Transverse colon (tissue), 3 donors: Measurements from ENCODE around the gene RYR3.

Experiments used
- EP300 ChIP-seq: sonication (generic); formaldehyde crosslinking; IDR thresholded peaks from one replicate; pipeline ENCODE4 v1.6.1; 2017; ENCODE audit warnings: antibody characterized with exemption, low read depth
- POLR2A ChIP-seq: fragments of 450-650 bp; IDR thresholded peaks from one replicate; pipeline ENCODE4 v1.6.1; 2016; ENCODE audit warnings: antibody characterized with exemption, mild to moderate bottlenecking, moderate library complexity
- TF ChIP-seq, protein P1 (sequence below), 5 experiments: fragments of 200-600 bp in 3 of 5; fragments of 450-650 bp in 2 of 5; sonication (generic) in 3 of 5; IDR thresholded peaks; 1 replicate in 2 of 5; 2 replicates in 3 of 5; pipeline ENCODE4 v1.5.1; 2016 to 2017; ENCODE audit warnings: antibody characterized with exemption in 5 of 5, inconsistent platforms in 3 of 5, mild to moderate bottlenecking in 2 of 5, moderate library complexity in 1 of 5

DNA sequence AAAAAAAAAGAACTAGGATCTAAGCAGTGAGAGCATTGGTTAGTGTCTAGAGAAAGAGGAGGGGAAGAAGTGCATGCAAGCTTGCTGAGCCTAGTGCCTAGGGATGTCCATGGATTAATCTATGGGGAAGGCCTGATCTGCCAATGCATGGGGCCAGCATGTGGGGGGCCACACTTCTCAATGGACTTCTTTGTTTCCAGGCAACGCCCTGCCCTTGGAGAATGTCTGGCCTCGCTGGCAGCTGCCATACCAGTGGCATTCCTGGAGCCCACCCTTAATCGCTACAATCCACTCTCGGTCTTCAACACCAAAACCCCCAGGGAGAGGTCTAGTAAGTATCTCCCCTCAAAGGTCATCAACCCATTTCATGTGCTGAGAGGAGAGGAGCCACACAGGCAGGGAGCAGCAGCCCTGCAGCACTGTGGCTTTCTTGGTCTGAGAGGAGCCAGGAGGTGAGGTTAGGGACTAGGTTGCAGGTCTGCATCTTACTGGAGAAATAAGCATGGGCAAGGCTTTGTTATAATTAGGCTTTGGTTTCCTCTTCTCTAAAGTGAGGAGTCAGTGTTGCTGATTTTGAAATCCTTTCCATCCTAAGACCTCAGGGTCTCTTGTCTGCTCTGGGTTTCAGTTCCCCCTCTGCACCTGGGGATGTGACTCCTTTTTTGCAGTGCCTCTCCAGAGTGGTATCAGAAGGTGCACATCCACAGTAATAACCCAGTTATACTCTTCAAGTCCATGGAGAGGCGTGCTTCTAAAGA is 469.4 kb downstream of the RYR3 start:
- TF ChIP-seq EP300 = no peak
- TF ChIP-seq, protein P1, sequence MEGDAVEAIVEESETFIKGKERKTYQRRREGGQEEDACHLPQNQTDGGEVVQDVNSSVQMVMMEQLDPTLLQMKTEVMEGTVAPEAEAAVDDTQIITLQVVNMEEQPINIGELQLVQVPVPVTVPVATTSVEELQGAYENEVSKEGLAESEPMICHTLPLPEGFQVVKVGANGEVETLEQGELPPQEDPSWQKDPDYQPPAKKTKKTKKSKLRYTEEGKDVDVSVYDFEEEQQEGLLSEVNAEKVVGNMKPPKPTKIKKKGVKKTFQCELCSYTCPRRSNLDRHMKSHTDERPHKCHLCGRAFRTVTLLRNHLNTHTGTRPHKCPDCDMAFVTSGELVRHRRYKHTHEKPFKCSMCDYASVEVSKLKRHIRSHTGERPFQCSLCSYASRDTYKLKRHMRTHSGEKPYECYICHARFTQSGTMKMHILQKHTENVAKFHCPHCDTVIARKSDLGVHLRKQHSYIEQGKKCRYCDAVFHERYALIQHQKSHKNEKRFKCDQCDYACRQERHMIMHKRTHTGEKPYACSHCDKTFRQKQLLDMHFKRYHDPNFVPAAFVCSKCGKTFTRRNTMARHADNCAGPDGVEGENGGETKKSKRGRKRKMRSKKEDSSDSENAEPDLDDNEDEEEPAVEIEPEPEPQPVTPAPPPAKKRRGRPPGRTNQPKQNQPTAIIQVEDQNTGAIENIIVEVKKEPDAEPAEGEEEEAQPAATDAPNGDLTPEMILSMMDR (IDR thresholded peaks at IDR 0.05) = no peak
- no peak for TF ChIP-seq POLR2A
